HEK293 (cell line): Measurements from ENCODE around the gene GPR4.

Experiments
- BCL11B ChIP-seq: fragments of 450-650 bp; formaldehyde crosslinking; IDR thresholded peaks from 2 replicates; pipeline ENCODE4 v1.5.1; 2016; ENCODE audit warnings: low read depth, missing biosample characterization, missing genetic modification characterization
- GLI4 ChIP-seq: fragments of 450-650 bp; formaldehyde crosslinking; IDR thresholded peaks from 2 replicates; pipeline ENCODE4 v1.5.1; 2016; ENCODE audit warnings: missing biosample characterization, missing genetic modification characterization
- HIC1 ChIP-seq: fragments of 450-650 bp; formaldehyde crosslinking; IDR thresholded peaks from 2 replicates; pipeline ENCODE4 v1.5.1; 2016; ENCODE audit warnings: missing biosample characterization, missing genetic modification characterization
- IKZF3 ChIP-seq: fragments of 450-650 bp; IDR thresholded peaks from 2 replicates; pipeline ENCODE4 v1.5.0; 2018; ENCODE audit warnings: missing biosample characterization, mild to moderate bottlenecking, missing genetic modification characterization, moderate library complexity
- KLF1 ChIP-seq: fragments of 450-650 bp; formaldehyde crosslinking; IDR thresholded peaks from 2 replicates; pipeline ENCODE4 v1.5.1; 2016; ENCODE audit warnings: missing biosample characterization, missing genetic modification characterization
- KLF10 ChIP-seq: fragments of 450-650 bp; IDR thresholded peaks from 2 replicates; pipeline ENCODE4 v1.5.1; 2018; ENCODE audit warnings: missing biosample characterization, mild to moderate bottlenecking, missing genetic modification characterization
- SP3 ChIP-seq: fragments of 450-650 bp; formaldehyde crosslinking; IDR thresholded peaks from 2 replicates; pipeline ENCODE4 v1.5.1; 2016; ENCODE audit warnings: missing biosample characterization, missing genetic modification characterization
- SP7 ChIP-seq: fragments of 450-650 bp; formaldehyde crosslinking; IDR thresholded peaks from 2 replicates; pipeline ENCODE4 v1.5.1; 2016; ENCODE audit warnings: missing biosample characterization, missing genetic modification characterization
- TCF7L2 ChIP-seq: IDR thresholded peaks from 2 replicates; pipeline ENCODE4 v1.6.1; 2011; ENCODE audit warnings: low read depth, mild to moderate bottlenecking, inconsistent platforms, low read length, moderate library complexity, borderline replicate concordance
- ZBTB20 ChIP-seq: fragments of 450-650 bp; formaldehyde crosslinking; IDR thresholded peaks from 2 replicates; pipeline ENCODE4 v1.5.1; 2016; ENCODE audit warnings: missing biosample characterization, missing genetic modification characterization
- ZBTB48 ChIP-seq: fragments of 450-650 bp; formaldehyde crosslinking; IDR thresholded peaks from 2 replicates; pipeline ENCODE4 v1.5.1; 2016; ENCODE audit warnings: missing biosample characterization, missing genetic modification characterization
- ZEB2 ChIP-seq: fragments of 450-650 bp; formaldehyde crosslinking; IDR thresholded peaks from 2 replicates; pipeline ENCODE4 v1.5.1; 2016; ENCODE audit warnings: missing biosample characterization, missing genetic modification characterization
- ZNF140 ChIP-seq: fragments of 450-650 bp; formaldehyde crosslinking; IDR thresholded peaks from 2 replicates; pipeline ENCODE4 v1.5.1; 2016; ENCODE audit warnings: missing biosample characterization, missing genetic modification characterization
- ZNF2 ChIP-seq: fragments of 450-650 bp; formaldehyde crosslinking; IDR thresholded peaks from 2 replicates; pipeline ENCODE4 v1.5.1; 2016; ENCODE audit warnings: missing biosample characterization, missing genetic modification characterization
- ZNF239 ChIP-seq: fragments of 450-650 bp; formaldehyde crosslinking; IDR thresholded peaks from 2 replicates; pipeline ENCODE4 v1.5.1; 2016; ENCODE audit warnings: missing biosample characterization, missing genetic modification characterization
- ZNF280D ChIP-seq: fragments of 450-650 bp; formaldehyde crosslinking; IDR thresholded peaks from 2 replicates; pipeline ENCODE4 v1.5.1; 2016; ENCODE audit warnings: missing biosample characterization, missing genetic modification characterization
- ZNF366 ChIP-seq: fragments of 450-650 bp; formaldehyde crosslinking; conservative IDR thresholded peaks from 2 replicates; pipeline ENCODE4 v1.5.1; 2016; ENCODE audit warnings: missing biosample characterization, missing genetic modification characterization
- ZNF404 ChIP-seq: fragments of 450-650 bp; formaldehyde crosslinking; IDR thresholded peaks from 2 replicates; pipeline ENCODE4 v1.5.1; 2017; ENCODE audit warnings: missing biosample characterization, missing genetic modification characterization
- ZNF501 ChIP-seq: fragments of 450-650 bp; formaldehyde crosslinking; IDR thresholded peaks from 2 replicates; pipeline ENCODE4 v1.5.1; 2016; ENCODE audit warnings: missing biosample characterization, missing genetic modification characterization
- ZNF560 ChIP-seq: fragments of 450-650 bp; formaldehyde crosslinking; IDR thresholded peaks from 2 replicates; pipeline ENCODE4 v1.5.1; 2017; ENCODE audit warnings: missing biosample characterization, missing genetic modification characterization, borderline replicate concordance
- ZNF621 ChIP-seq: fragments of 450-650 bp; formaldehyde crosslinking; IDR thresholded peaks from 2 replicates; pipeline ENCODE4 v1.5.1; 2017; ENCODE audit warnings: missing biosample characterization, missing genetic modification characterization
- ZNF626 ChIP-seq: fragments of 450-650 bp; sonication (Bioruptor Pico); formaldehyde crosslinking; IDR thresholded peaks from 2 replicates; pipeline ENCODE4 v1.5.1; 2018; ENCODE audit warnings: missing biosample characterization, missing genetic modification characterization, inconsistent platforms
- ZNF654 ChIP-seq: fragments of 450-650 bp; formaldehyde crosslinking; IDR thresholded peaks from 2 replicates; pipeline ENCODE4 v1.5.1; 2016; ENCODE audit warnings: low read depth, missing biosample characterization, missing genetic modification characterization
- ZNF777 ChIP-seq: fragments of 450-650 bp; formaldehyde crosslinking; IDR thresholded peaks from 2 replicates; pipeline ENCODE4 v1.5.1; 2017; ENCODE audit warnings: missing biosample characterization, missing genetic modification characterization, borderline replicate concordance
- ZSCAN16 ChIP-seq: fragments of 450-650 bp; formaldehyde crosslinking; IDR thresholded peaks from 2 replicates; pipeline ENCODE4 v1.5.1; 2016; ENCODE audit warnings: missing biosample characterization, missing genetic modification characterization
- ZSCAN30 ChIP-seq: fragments of 450-650 bp; IDR thresholded peaks from 2 replicates; pipeline ENCODE4 v1.5.1; 2018; ENCODE audit warnings: missing biosample characterization, mild to moderate bottlenecking, missing genetic modification characterization, moderate library complexity
- TF ChIP-seq, protein P1 (sequence below): fragments of 450-650 bp; formaldehyde crosslinking; IDR thresholded peaks from 2 replicates; pipeline ENCODE4 v1.5.1; 2016; ENCODE audit warnings: missing biosample characterization, missing genetic modification characterization
- TF ChIP-seq, protein P2 (sequence below): fragments of 450-650 bp; formaldehyde crosslinking; IDR thresholded peaks from 2 replicates; pipeline ENCODE4 v1.5.1; 2016; ENCODE audit warnings: missing biosample characterization, missing genetic modification characterization, borderline replicate concordance

Gene GPR4

DNA sequence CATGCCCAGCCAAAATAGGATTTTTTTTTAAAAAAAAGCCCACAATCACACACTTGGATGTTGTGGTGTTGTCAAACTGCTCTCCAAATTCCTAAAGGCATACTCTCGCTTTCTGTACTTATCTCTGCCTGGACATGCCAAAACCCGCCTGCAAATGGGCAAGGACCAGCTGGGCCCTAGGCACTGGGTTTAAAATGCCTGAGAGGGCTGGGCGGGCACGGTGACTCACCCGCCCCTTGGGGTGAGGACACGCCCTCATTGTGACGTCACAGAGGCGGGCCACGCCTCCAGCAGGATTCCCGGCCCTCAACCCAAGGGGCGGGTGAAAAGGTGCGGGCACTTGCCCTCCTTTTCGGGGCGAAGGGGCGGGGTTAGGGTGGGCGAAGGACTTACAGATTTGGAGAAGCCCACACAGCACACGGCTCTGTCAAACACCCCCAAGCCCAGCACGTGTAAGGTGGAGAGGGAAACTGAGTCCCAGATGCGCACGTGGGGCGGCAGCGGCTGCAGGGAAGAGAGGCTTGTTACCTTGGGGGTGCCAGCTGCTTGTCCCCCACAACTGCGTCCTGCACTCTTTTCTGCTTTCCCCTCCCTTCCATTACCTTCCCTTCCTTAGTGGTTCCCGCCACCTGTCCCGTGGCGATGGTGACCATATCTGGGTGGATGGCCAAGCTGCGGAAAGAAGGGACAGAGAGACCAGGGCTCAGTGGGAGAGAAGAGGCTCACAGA lies 30.6 kb upstream of the GPR4 start (continued):
- no peak for TF ChIP-seq ZNF560 (tag by site-specific recombination)
- peak; percentile 86 for TF ChIP-seq SP3 (tag by site-specific recombination)
- TF ChIP-seq IKZF3 (tag by site-specific recombination) = no peak
- no peak for TF ChIP-seq GLI4 (tag by site-specific recombination)
- no peak for TF ChIP-seq ZNF621 (tag by site-specific recombination)
- TF ChIP-seq ZNF626 (tag by site-specific recombination) = no peak
- peak; percentile 52; the same call in 1 of the 2 replicates for TF ChIP-seq ZBTB20 (tag by site-specific recombination)
- TF ChIP-seq ZSCAN16 (tag by site-specific recombination) = no peak
- peak; percentile 94 for TF ChIP-seq KLF1 (tag by site-specific recombination)
- TF ChIP-seq ZNF366 (tag by site-specific recombination) = 0 out of 2 replicates have a peak, but pooled peaks have one; percentile 20
- TF ChIP-seq ZNF654 (tag by site-specific recombination) = no peak
- peak; percentile 66 for TF ChIP-seq SP7 (tag by site-specific recombination)
- no peak for TF ChIP-seq BCL11B (tag by site-specific recombination)
- TF ChIP-seq ZSCAN30 (tag by site-specific recombination) = no peak
- TF ChIP-seq ZEB2 = 0 out of 2 replicates have a peak, but pooled peaks have one; percentile 55
- no peak for TF ChIP-seq ZNF280D (tag by site-specific recombination)
- peak; percentile 94 for TF ChIP-seq KLF10 (tag by site-specific recombination)
- no peak; the same call in 1 of the 2 replicates for TF ChIP-seq ZBTB48
- TF ChIP-seq, protein P1, sequence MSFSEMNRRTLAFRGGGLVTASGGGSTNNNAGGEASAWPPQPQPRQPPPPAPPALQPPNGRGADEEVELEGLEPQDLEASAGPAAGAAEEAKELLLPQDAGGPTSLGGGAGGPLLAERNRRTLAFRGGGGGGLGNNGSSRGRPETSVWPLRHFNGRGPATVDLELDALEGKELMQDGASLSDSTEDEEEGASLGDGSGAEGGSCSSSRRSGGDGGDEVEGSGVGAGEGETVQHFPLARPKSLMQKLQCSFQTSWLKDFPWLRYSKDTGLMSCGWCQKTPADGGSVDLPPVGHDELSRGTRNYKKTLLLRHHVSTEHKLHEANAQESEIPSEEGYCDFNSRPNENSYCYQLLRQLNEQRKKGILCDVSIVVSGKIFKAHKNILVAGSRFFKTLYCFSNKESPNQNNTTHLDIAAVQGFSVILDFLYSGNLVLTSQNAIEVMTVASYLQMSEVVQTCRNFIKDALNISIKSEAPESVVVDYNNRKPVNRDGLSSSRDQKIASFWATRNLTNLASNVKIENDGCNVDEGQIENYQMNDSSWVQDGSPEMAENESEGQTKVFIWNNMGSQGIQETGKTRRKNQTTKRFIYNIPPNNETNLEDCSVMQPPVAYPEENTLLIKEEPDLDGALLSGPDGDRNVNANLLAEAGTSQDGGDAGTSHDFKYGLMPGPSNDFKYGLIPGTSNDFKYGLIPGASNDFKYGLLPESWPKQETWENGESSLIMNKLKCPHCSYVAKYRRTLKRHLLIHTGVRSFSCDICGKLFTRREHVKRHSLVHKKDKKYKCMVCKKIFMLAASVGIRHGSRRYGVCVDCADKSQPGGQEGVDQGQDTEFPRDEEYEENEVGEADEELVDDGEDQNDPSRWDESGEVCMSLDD (tag by site-specific recombination) = peak; percentile 62
- TF ChIP-seq, protein P2, sequence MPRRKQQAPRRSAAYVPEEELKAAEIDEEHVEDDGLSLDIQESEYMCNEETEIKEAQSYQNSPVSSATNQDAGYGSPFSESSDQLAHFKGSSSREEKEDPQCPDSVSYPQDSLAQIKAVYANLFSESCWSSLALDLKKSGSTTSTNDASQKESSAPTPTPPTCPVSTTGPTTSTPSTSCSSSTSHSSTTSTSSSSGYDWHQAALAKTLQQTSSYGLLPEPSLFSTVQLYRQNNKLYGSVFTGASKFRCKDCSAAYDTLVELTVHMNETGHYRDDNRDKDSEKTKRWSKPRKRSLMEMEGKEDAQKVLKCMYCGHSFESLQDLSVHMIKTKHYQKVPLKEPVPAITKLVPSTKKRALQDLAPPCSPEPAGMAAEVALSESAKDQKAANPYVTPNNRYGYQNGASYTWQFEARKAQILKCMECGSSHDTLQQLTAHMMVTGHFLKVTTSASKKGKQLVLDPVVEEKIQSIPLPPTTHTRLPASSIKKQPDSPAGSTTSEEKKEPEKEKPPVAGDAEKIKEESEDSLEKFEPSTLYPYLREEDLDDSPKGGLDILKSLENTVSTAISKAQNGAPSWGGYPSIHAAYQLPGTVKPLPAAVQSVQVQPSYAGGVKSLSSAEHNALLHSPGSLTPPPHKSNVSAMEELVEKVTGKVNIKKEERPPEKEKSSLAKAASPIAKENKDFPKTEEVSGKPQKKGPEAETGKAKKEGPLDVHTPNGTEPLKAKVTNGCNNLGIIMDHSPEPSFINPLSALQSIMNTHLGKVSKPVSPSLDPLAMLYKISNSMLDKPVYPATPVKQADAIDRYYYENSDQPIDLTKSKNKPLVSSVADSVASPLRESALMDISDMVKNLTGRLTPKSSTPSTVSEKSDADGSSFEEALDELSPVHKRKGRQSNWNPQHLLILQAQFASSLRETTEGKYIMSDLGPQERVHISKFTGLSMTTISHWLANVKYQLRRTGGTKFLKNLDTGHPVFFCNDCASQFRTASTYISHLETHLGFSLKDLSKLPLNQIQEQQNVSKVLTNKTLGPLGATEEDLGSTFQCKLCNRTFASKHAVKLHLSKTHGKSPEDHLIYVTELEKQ (tag by site-specific recombination) = no peak
- peak; percentile 78 for TF ChIP-seq HIC1 (tag by site-specific recombination)
- no peak for TF ChIP-seq ZNF501
- TF ChIP-seq ZNF2 (tag by site-specific recombination) = 0 out of 2 replicates have a peak, but pooled peaks have one; percentile 27
- TF ChIP-seq ZNF140 (tag by site-specific recombination) = no peak
- no peak for TF ChIP-seq ZNF239 (tag by site-specific recombination)
- no peak for TF ChIP-seq ZNF404 (tag by site-specific recombination)
- no peak for TF ChIP-seq TCF7L2
- no peak for TF ChIP-seq ZNF777
